H1 (cell line): ENCODE results near the gene NAV3. TPM values are rescaled to one million over a fixed set of nuclear protein-coding genes. Genes with fewer than 3 reads are reported as not detected.

Experiments
- CTCF ChIA-PET: fragments of 300-600 bp; sonication (Branson Sonifier 250); formaldehyde crosslinking; loops from one replicate; lab custom pipeline; 2021; ENCODE audit not compliant: partially characterized antibody; lab: Charles Lee
- POLR2A ChIA-PET: fragments of 300-600 bp; sonication (Branson Sonifier 250); formaldehyde crosslinking; loops from one replicate; lab custom pipeline; 2021; ENCODE audit warnings: inconsistent platforms; ENCODE audit not compliant: partially characterized antibody; lab: Charles Lee
- DNase-seq, 2 experiments: peaks; one replicate each; pipeline versions ENCODE4 v3.0.0 to v3.0.0-alpha.2; 2010 to 2022; ENCODE audit warnings: low spot score in 2 of 2, low read depth in 1 of 2, mixed read lengths in 1 of 2
- FAIRE-seq: peaks from 2 replicates; lab custom pipeline; 2011; peaks lifted over from hg19 to GRCh38; lab: Jason Lieb, UNC
- H2AFZ ChIP-seq: 2 replicates; pipeline ENCODE4 v1.8.1; 2012; ENCODE audit warnings: low read length, inconsistent platforms
- H2AK5ac ChIP-seq: 2 replicates; pipeline ENCODE4 v1.6.1; 2013; ENCODE audit warnings: low read depth, low read length
- H2BK120ac ChIP-seq: replicated peaks from 2 replicates; pipeline ENCODE3; 2013; ENCODE audit warnings: low read depth, low read length, inconsistent platforms
- H2BK12ac ChIP-seq: 2 replicates; pipeline ENCODE4 v1.6.1; 2013; ENCODE audit warnings: low read depth, low read length
- H2BK15ac ChIP-seq: 2 replicates; pipeline ENCODE4 v1.6.1; 2013; ENCODE audit warnings: low read length
- H2BK20ac ChIP-seq: 2 replicates; pipeline ENCODE4 v1.6.1; 2013; ENCODE audit warnings: low read length
- H2BK5ac ChIP-seq: 2 replicates; pipeline ENCODE4 v1.6.1; 2013; ENCODE audit warnings: low read depth, low read length
- H3K14ac ChIP-seq: 2 replicates; pipeline ENCODE4 v1.6.1; 2013; ENCODE audit warnings: inconsistent platforms; ENCODE audit not compliant: insufficient read length
- H3K18ac ChIP-seq: 2 replicates; pipeline ENCODE4 v1.6.1; 2013; ENCODE audit warnings: low read length; ENCODE audit errors: extremely low read depth
- H3K23ac ChIP-seq: 2 replicates; pipeline ENCODE4 v1.6.1; 2013; ENCODE audit warnings: inconsistent platforms; ENCODE audit not compliant: insufficient read length
- H3K23me2 ChIP-seq: 2 replicates; pipeline ENCODE4 v1.6.1; 2013; ENCODE audit warnings: low read depth, low read length
- H3K27ac ChIP-seq: 2 replicates; pipeline ENCODE4 v1.6.1; 2011; ENCODE audit warnings: low read depth, low read length, inconsistent platforms
- H3K27me3 ChIP-seq, 4 experiments: replicated peaks in 1 of 4; 1 replicate in 1 of 4; 2 replicates in 3 of 4; pipeline versions ENCODE4 v1.6.1 to v1.8.1; 2011 to 2013; ENCODE audit warnings: low read length in 3 of 4, mild to moderate bottlenecking in 3 of 4, inconsistent platforms in 2 of 4, mixed read lengths in 2 of 4, moderate library complexity in 1 of 4; ENCODE audit not compliant: control insufficient read depth in 3 of 4, insufficient read depth in 3 of 4; ENCODE audit errors: extremely low read depth in 1 of 4
- H3K36me3 ChIP-seq, 4 experiments: 2 replicates each; pipeline versions ENCODE4 v1.6.1 to v1.8.1; 2011 to 2013; ENCODE audit warnings: mild to moderate bottlenecking in 4 of 4, low read length in 3 of 4, moderate library complexity in 2 of 4, control low read depth in 1 of 4, inconsistent platforms in 1 of 4; ENCODE audit not compliant: insufficient read depth in 4 of 4, control insufficient read depth in 2 of 4
- H3K4ac ChIP-seq: replicated peaks from 2 replicates; pipeline ENCODE3; 2013; ENCODE audit warnings: low read length, low read depth, mixed read lengths, inconsistent platforms; ENCODE audit not compliant: insufficient read length
- H3K4me1 ChIP-seq, 4 experiments: replicated peaks in 1 of 4; 1 replicate in 1 of 4; 2 replicates in 3 of 4; pipeline versions ENCODE4 v1.6.1 to v1.8.1; 2011 to 2013; ENCODE audit warnings: low read length in 3 of 4, inconsistent platforms in 2 of 4, mixed read lengths in 1 of 4; ENCODE audit not compliant: insufficient read depth in 4 of 4, control insufficient read depth in 3 of 4
- H3K4me2 ChIP-seq, 2 experiments: 2 replicates each; pipeline versions ENCODE4 v1.6.1 to v1.8.1; 2011 to 2013; ENCODE audit warnings: low read depth in 2 of 2, low read length in 2 of 2, control low read depth in 1 of 2, inconsistent platforms in 1 of 2, mild to moderate bottlenecking in 1 of 2; ENCODE audit not compliant: insufficient read depth in 1 of 2
- H3K4me3 ChIP-seq, 4 experiments: fragments of 200-600, 300-600 bp in 1 of 4; sonication (generic), shearing (Covaris generic), sonication (Bioruptor Twin) in 1 of 4; 2 replicates each; pipeline versions ENCODE4 v1.5.1 to v1.8.1; 2011 to 2016; ENCODE audit warnings: low read length in 4 of 4, low read depth in 3 of 4, control low read depth in 2 of 4, inconsistent platforms in 2 of 4, mild to moderate bottlenecking in 2 of 4, mixed read lengths in 1 of 4, moderate library complexity in 1 of 4; ENCODE audit not compliant: insufficient read depth in 2 of 4; ENCODE audit errors: extremely low read depth in 1 of 4
- H3K56ac ChIP-seq: replicated peaks from 2 replicates; pipeline ENCODE3; 2013; ENCODE audit warnings: low read depth, mild to moderate bottlenecking, mixed read lengths, low read length, inconsistent platforms; ENCODE audit not compliant: insufficient read length
- H3K79me1 ChIP-seq: 2 replicates; pipeline ENCODE4 v1.6.1; 2013; ENCODE audit warnings: low read depth, low read length, control low read depth
- H3K79me2 ChIP-seq, 2 experiments: 2 replicates each; pipeline versions ENCODE4 v1.6.1 to v1.8.1; 2012 to 2013; ENCODE audit warnings: low read length in 2 of 2, mild to moderate bottlenecking in 2 of 2, inconsistent platforms in 1 of 2; ENCODE audit not compliant: insufficient read depth in 2 of 2, control insufficient read depth in 1 of 2
- H3K9ac ChIP-seq, 4 experiments: replicated peaks in 1 of 4; 1 replicate in 1 of 4; 2 replicates in 3 of 4; pipeline versions ENCODE4 v1.6.1 to v1.8.1; 2011 to 2013; ENCODE audit warnings: low read depth in 3 of 4, low read length in 3 of 4, control low read depth in 2 of 4, mild to moderate bottlenecking in 2 of 4, moderate library complexity in 2 of 4, inconsistent platforms in 1 of 4; ENCODE audit errors: extremely low read depth in 1 of 4
- H3K9me3 ChIP-seq, 2 experiments: 2 replicates each; pipeline versions ENCODE4 v1.6.1 to v1.8.1; 2012 to 2013; ENCODE audit warnings: mild to moderate bottlenecking in 2 of 2, moderate library complexity in 2 of 2, control low read depth in 1 of 2, inconsistent platforms in 1 of 2, low read depth in 1 of 2, low read length in 1 of 2, mixed read lengths in 1 of 2; ENCODE audit not compliant: insufficient read depth in 2 of 2
- H4K20me1 ChIP-seq, 2 experiments: replicated peaks in 1 of 2; 2 replicates each; pipeline versions ENCODE3 to v1.8.1; 2011 to 2013; ENCODE audit warnings: inconsistent platforms in 2 of 2, low read length in 2 of 2, mild to moderate bottlenecking in 1 of 2; ENCODE audit not compliant: insufficient read depth in 2 of 2, control insufficient read depth in 1 of 2
- H4K5ac ChIP-seq: 2 replicates; pipeline ENCODE4 v1.6.1; 2013; ENCODE audit warnings: low read length, low read depth, mixed read lengths, inconsistent platforms; ENCODE audit not compliant: insufficient read length
- H4K8ac ChIP-seq: 2 replicates; pipeline ENCODE4 v1.8.0; 2013; ENCODE audit warnings: mild to moderate bottlenecking, moderate library complexity, low read length, inconsistent platforms; ENCODE audit not compliant: insufficient read depth; ENCODE audit errors: extremely low read depth
- H4K91ac ChIP-seq: replicated peaks from 2 replicates; pipeline ENCODE3; 2013; ENCODE audit warnings: low read length, mixed read lengths, inconsistent platforms; ENCODE audit not compliant: insufficient read length
- CEBPB ChIP-seq: IDR thresholded peaks from 2 replicates; pipeline ENCODE4 v1.6.1; 2012; ENCODE audit warnings: low read depth, low read length
- WGBS, 2 experiments: shearing (Covaris generic) in 1 of 2; methylation state at CpG; one replicate each; pipeline versions ENCODE4 v1.1.6 to v1.1.7; 2013 to 2015; ENCODE audit warnings: low lambda C conversion rate in 2 of 2, mixed read lengths in 2 of 2, inconsistent platforms in 1 of 2, low coverage in 1 of 2, missing lambda C conversion rate in 1 of 2; ENCODE audit not compliant: insufficient replicate concordance in 2 of 2, insufficient coverage in 1 of 2, insufficient read length in 1 of 2; ENCODE audit errors: extremely low coverage in 1 of 2, missing lambda C conversion rate in 1 of 2; 5-methylcytosine and 5-hydroxymethylcytosine counted together
- polyA plus RNA-seq, 7 experiments: library from polyadenylated mRNA; depleted of rRNA in 3 of 7; stranded (reverse) in 5 of 7; unstranded in 2 of 7; fragments of >200 nt in 5 of 7; fragments of 200-250 nt in 2 of 7; gene quantifications; 1 replicate in 5 of 7; 2 replicates in 1 of 7; 4 replicates in 1 of 7; pipeline versions ENCODE4 v1.2.1 to v1.2.3, GENCODE V29; 2011 to 2013; ENCODE audit warnings: missing spikeins in 2 of 7, mixed read lengths in 2 of 7
- total RNA-seq: library from RNA; stranded (reverse); fragmentation: NEBNext Ultra II Directional; extraction: Animal tissue kit (Norgen Biotek cat#: 25700); gene quantifications from 2 replicates; pipeline ENCODE4 v1.2.1, GENCODE V29; 2021

The NAV3 gene
- total and polyA plus RNA-seq, 2 of the 8 experiments (the other 6 are each of a cell fraction or from before 2014, with no cell fraction given), result 0.47 to 5.0 TPM

GRCh38 chr12:78192979-78193378 lies 362.3 kb downstream of the NAV3 start:
- no peak for FAIRE-seq
- H3K4me1 ChIP-seq, result no peaks in the 10 kb centered on the region
- no peak overlapping the region for H2BK20ac ChIP-seq
- no peak for DNase-seq
- H2AFZ ChIP-seq, result no peak overlapping the region
- H4K5ac ChIP-seq, result no peak overlapping the region
- no peak overlapping the region for H3K14ac ChIP-seq
- no peak overlapping the region for H4K91ac ChIP-seq
- H3K4me2 ChIP-seq, result no peak overlapping the region
- WGBS, 2 experiments, result 97% methylated on average over 2 of the region's 2 CpGs; no CpG with 5 or more reads in 1 of the 2 experiments
- no peak overlapping the region for H2BK12ac ChIP-seq
- no peaks in the 10 kb centered on the region for H3K23me2 ChIP-seq
- H3K9me3 ChIP-seq, result no peaks in the 10 kb centered on the region
- H2AK5ac ChIP-seq, result no peak overlapping the region
- no peak overlapping the region for H2BK120ac ChIP-seq
- H3K79me2 ChIP-seq, result no peaks in the 10 kb centered on the region
- H2BK5ac ChIP-seq, result no peak overlapping the region
- H3K27me3 ChIP-seq, result no peaks in the 10 kb centered on the region
- no peak overlapping the region for H4K8ac ChIP-seq
- no peaks in the 10 kb centered on the region for H3K79me1 ChIP-seq
- H3K27ac ChIP-seq, result no peak overlapping the region
- POLR2A ChIA-PET, result no interaction called here
- no peak overlapping the region for H3K56ac ChIP-seq
- H4K20me1 ChIP-seq, result no peaks in the 10 kb centered on the region
- no peak overlapping the region for H3K4me3 ChIP-seq
- H2BK15ac ChIP-seq, result no peak overlapping the region
- no peak overlapping the region for H3K18ac ChIP-seq
- no peaks in the 10 kb centered on the region; a peak in 1 of 8 replicates for H3K36me3 ChIP-seq
- H3K9ac ChIP-seq, result no peak overlapping the region
- no peak for TF ChIP-seq CEBPB
- CTCF ChIA-PET, result interaction anchor here (1.0 to 1.7 kb wide), 3 partner anchors 8 to 368 kb away, joined by 4 to 5 read pairs (median 4); no protein-coding TSS in a partner anchor
- H3K4ac ChIP-seq, result no peak overlapping the region
- H3K23ac ChIP-seq, result no peak overlapping the region
